Fibroblast of lung (primary cell): Measurements from ENCODE around the gene GNB2.

Experiments
- CTCF ChIP-seq, 2 donors: IDR thresholded peaks in 1 of 2; conservative IDR thresholded peaks in 1 of 2; 1 replicate in 1 of 2; 2 replicates in 1 of 2; pipeline ENCODE4 v1.5.1; 2011 to 2012; ENCODE audit warnings: low read length in 2 of 2, control low read depth in 1 of 2, inconsistent platforms in 1 of 2, low read depth in 1 of 2, mild to moderate bottlenecking in 1 of 2
- EZH2 ChIP-seq: IDR thresholded peaks from 2 replicates; pipeline ENCODE4 v1.5.1; 2012; ENCODE audit warnings: low read length, control low read depth, mild to moderate bottlenecking; ENCODE audit errors: missing control alignments

GRCh38 chr7:100726996-100727761 lies 53.6 kb downstream of the GNB2 start:
- TF ChIP-seq CTCF (conservative IDR thresholded peaks at IDR 0.05 in 1 of 2, IDR thresholded peaks at IDR 0.05 in 1 of 2; ENCODE audit: low read depth in 1 of 2, low read length in 2 of 2) (no peak), EZH2 (no peak)
